Activated naive CD4-positive, alpha-beta T cell treated with anti-CD3 and anti-CD28 coated beads for 36 hours (primary cell): ENCODE results near the gene PPP1R3A. TPM values are rescaled to one million over a fixed set of nuclear protein-coding genes. Genes with fewer than 3 reads are reported as not detected.

Source experiments
- CTCF ChIA-PET: fragments of 350-600 bp; sonication (Branson Sonifier 250); formaldehyde crosslinking; loops from one replicate; lab custom pipeline; 2021; ENCODE audit warnings: antibody characterized with exemption; lab: Charles Lee
- DNase-seq: peaks from one replicate; pipeline ENCODE4 v3.0.0-alpha.2; 2020
- H3K27ac Mint-ChIP-seq: one replicate; pipeline ENCODE4 v1.8.0; 2021; ENCODE audit warnings: mild to moderate bottlenecking, mixed read lengths
- H3K27me3 Mint-ChIP-seq: one replicate; pipeline ENCODE4 v1.8.0; 2021; ENCODE audit warnings: low read depth, mixed read lengths
- H3K36me3 Mint-ChIP-seq: one replicate; pipeline ENCODE4 v1.8.0; 2021; ENCODE audit warnings: low read depth, mixed read lengths
- H3K4me1 Mint-ChIP-seq: one replicate; pipeline ENCODE4 v1.8.0; 2021; ENCODE audit warnings: low read depth, mixed read lengths
- H3K4me3 Mint-ChIP-seq: one replicate; pipeline ENCODE4 v1.8.0; 2021; ENCODE audit warnings: mild to moderate bottlenecking, moderate library complexity, mixed read lengths
- H3K9me3 Mint-ChIP-seq: one replicate; pipeline ENCODE4 v1.8.0; 2021; ENCODE audit warnings: mixed read lengths
- intact Hi-C: fragments of 100-400 bp; cut with micrococcal nuclease; formaldehyde crosslinking; loops from one replicate; pipeline ENCODE4 v1.15.1; 2023
- total RNA-seq, 2 experiments: library from RNA; stranded (reverse); gene quantifications; one replicate each; pipeline ENCODE4 v1.2.3, GENCODE V29; 2021

The PPP1R3A gene
- total RNA-seq, 2 experiments from 2014 or later: not detected

- Mint-ChIP-seq H3K4me3 (no peak overlapping the region), H3K27ac (no peak overlapping the region), H3K36me3 (no peaks in the 10 kb centered on the region), H3K9me3 (peaks cover 2% of the 10 kb centered on the region), H3K27me3 (no peaks in the 10 kb centered on the region), H3K4me1 (no peaks in the 10 kb centered on the region)
- no peak for DNase-seq
- CTCF ChIA-PET: no interaction called here
- intact Hi-C loops: no loop called here
Observed at GRCh38 chr7:113875224-113875623, 43.6 kb downstream of the PPP1R3A start.

DNA sequence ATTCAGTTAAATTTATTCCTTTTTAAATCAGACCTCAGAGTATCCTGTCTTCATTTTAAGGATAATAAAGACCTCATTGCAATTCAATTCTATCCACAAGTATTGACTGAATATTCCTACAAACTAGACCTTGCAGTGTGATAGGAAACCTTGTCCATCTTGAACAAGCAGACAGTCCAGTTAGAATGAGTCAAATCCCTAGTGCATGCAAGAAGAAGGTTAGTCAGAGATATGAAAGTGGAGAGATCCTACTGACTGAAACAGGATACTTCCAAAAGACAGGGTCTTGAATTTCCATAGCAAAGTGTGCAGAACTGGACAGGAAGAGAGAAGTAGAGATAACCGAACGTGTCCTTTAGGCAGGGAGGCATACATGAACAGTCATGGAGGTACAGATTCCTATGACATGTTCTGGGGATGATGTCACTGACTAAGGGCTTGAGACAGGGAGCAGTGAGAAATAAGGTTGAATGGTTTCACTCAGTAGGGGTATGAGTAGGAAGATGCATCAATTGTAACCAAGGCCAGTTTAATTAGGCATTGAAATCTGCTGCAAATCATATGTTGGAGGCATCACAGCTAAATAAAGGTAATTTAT is 45.2 kb downstream of the PPP1R3A start:
- H3K27ac Mint-ChIP-seq: no peak overlapping the region
- H3K36me3 Mint-ChIP-seq: no peaks in the 10 kb centered on the region
- no peaks in the 10 kb centered on the region for H3K4me1 Mint-ChIP-seq
- CTCF ChIA-PET: no interaction called here
- no peaks in the 10 kb centered on the region for H3K27me3 Mint-ChIP-seq
- intact Hi-C loops: no loop called here
- H3K9me3 Mint-ChIP-seq: peaks cover 2% of the 10 kb centered on the region
- H3K4me3 Mint-ChIP-seq: no peak overlapping the region
- DNase-seq: no peak

DNA sequence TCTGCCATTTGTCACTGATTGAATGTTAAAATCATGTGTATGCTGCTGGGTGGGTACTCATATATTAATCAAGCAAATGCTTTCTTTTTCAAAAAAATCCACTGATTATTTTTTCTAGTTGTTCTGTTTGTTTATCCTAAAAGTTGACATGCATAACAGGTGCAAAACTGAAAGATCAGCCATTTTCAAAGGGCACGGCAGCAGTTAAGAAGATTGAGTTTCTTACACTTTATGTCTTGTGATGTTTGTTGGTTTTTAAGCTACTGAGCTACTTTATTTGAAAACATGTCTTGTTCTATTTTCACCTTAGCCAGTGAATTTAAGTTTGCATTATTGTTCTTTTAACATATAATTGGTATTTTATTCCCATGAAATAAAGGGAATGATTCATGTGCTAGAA is 45.8 kb downstream of the PPP1R3A start:
- Mint-ChIP-seq H3K36me3 (no peaks in the 10 kb centered on the region), H3K4me3 (no peak overlapping the region), H3K27ac (no peak overlapping the region), H3K27me3 (no peaks in the 10 kb centered on the region), H3K4me1 (no peaks in the 10 kb centered on the region), H3K9me3 (peaks cover 2% of the 10 kb centered on the region)
- no peak for DNase-seq
- CTCF ChIA-PET: no interaction called here
- intact Hi-C loops: no loop called here

- H3K36me3 Mint-ChIP-seq: no peaks in the 10 kb centered on the region
- no peaks in the 10 kb centered on the region for H3K4me1 Mint-ChIP-seq
- DNase-seq: no peak
- H3K4me3 Mint-ChIP-seq: no peak overlapping the region
- intact Hi-C loops: no loop called here
- no peak overlapping the region for H3K27ac Mint-ChIP-seq
- CTCF ChIA-PET: no interaction called here
- H3K27me3 Mint-ChIP-seq: no peaks in the 10 kb centered on the region
- H3K9me3 Mint-ChIP-seq: peaks cover 2% of the 10 kb centered on the region
Observed at GRCh38 chr7:113867325-113867724, 51.5 kb downstream of the PPP1R3A start.

- CTCF ChIA-PET: no interaction called here
- Mint-ChIP-seq H3K9me3 (peaks cover 14% of the 10 kb centered on the region), H3K4me1 (no peaks in the 10 kb centered on the region), H3K36me3 (no peaks in the 10 kb centered on the region), H3K4me3 (no peak overlapping the region), H3K27me3 (no peaks in the 10 kb centered on the region), H3K27ac (no peak overlapping the region)
- DNase-seq: no peak
- intact Hi-C loops: no loop called here
Observed at GRCh38 chr7:113856010-113856409, 62.8 kb downstream of the PPP1R3A start.

- Mint-ChIP-seq H3K36me3 (no peaks in the 10 kb centered on the region), H3K27me3 (no peaks in the 10 kb centered on the region), H3K4me1 (no peaks in the 10 kb centered on the region), H3K4me3 (no peak overlapping the region), H3K9me3 (no peaks in the 10 kb centered on the region), H3K27ac (no peak overlapping the region)
- no peak for DNase-seq
- intact Hi-C loops: no loop called here
- CTCF ChIA-PET: no interaction called here
Observed at GRCh38 chr7:113840954-113841353, 77.9 kb downstream of the PPP1R3A start.

- Mint-ChIP-seq H3K4me1 (no peaks in the 10 kb centered on the region), H3K9me3 (no peaks in the 10 kb centered on the region), H3K27me3 (no peaks in the 10 kb centered on the region), H3K27ac (no peak overlapping the region), H3K4me3 (no peak overlapping the region), H3K36me3 (no peaks in the 10 kb centered on the region)
- CTCF ChIA-PET: no interaction called here
- intact Hi-C loops: no loop called here
- DNase-seq: no peak
Observed at GRCh38 chr7:113835367-113835766, 83.4 kb downstream of the PPP1R3A start.

- intact Hi-C loops: no loop called here
- no peaks in the 10 kb centered on the region for H3K36me3 Mint-ChIP-seq
- H3K27ac Mint-ChIP-seq: no peak overlapping the region
- H3K4me3 Mint-ChIP-seq: no peak overlapping the region
- CTCF ChIA-PET: no interaction called here
- peaks cover 2% of the 10 kb centered on the region for H3K9me3 Mint-ChIP-seq
- peaks cover 2% of the 10 kb centered on the region for H3K27me3 Mint-ChIP-seq
- DNase-seq: no peak
- no peaks in the 10 kb centered on the region for H3K4me1 Mint-ChIP-seq
Observed at GRCh38 chr7:113832196-113832745, 86.5 kb downstream of the PPP1R3A start.

- CTCF ChIA-PET: no interaction called here
Observed at GRCh38 chr7:113831556-113831955, 87.3 kb downstream of the PPP1R3A start.

DNA sequence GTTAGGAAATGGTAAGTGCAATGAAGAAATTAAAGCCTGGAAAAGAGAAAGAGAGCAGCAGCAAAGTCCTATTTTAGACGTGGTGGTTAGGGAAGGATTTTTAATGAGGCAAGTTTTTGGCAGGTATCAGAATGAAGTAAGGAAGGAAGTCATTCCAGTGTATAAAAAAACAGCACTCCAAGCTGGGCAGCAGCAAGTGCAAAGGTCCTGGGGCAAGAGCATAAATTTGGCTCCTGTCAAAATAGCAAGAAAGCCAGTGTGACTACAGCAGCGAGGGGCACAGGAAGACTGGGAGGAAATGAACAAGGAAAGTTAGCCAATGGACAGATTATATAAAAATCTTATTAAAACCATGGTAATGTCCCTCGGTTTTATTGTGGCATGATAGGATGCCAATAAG is 90.2 kb downstream of the PPP1R3A start:
- Mint-ChIP-seq H3K4me3 (no peak overlapping the region), H3K36me3 (no peaks in the 10 kb centered on the region), H3K9me3 (peaks cover 2% of the 10 kb centered on the region), H3K27me3 (peaks cover 2% of the 10 kb centered on the region), H3K4me1 (no peaks in the 10 kb centered on the region), H3K27ac (no peak overlapping the region)
- CTCF ChIA-PET: no interaction called here
- no peak for DNase-seq
- intact Hi-C loops: no loop called here

More at GRCh38 chr7:113831556-113831955, 87.3 kb downstream of the PPP1R3A start:
- Mint-ChIP-seq H3K4me1 (no peaks in the 10 kb centered on the region), H3K36me3 (no peaks in the 10 kb centered on the region), H3K27me3 (peaks cover 2% of the 10 kb centered on the region), H3K9me3 (peaks cover 2% of the 10 kb centered on the region), H3K4me3 (no peak overlapping the region), H3K27ac (no peak overlapping the region)
- DNase-seq: no peak
- intact Hi-C loops: no loop called here
